ENCODE results near the gene CSPG4. TPM values are rescaled to one million over a fixed set of nuclear protein-coding genes. Genes with fewer than 3 reads are reported as not detected.

The CSPG4 gene
- total and polyA plus RNA-seq, 9 donors = 3.3 to 30.0 (median 5.2) TPM

- Histone ChIP-seq H3K36me3 (no peaks in the 10 kb centered on the region), H3K27ac (no peak overlapping the region), H3K9me3 (no peaks in the 10 kb centered on the region), H3K4me1 (ENCODE audit: insufficient read depth) (peaks cover 35% of the 10 kb centered on the region), H3K4me3 (no peak overlapping the region), H3K27me3 (no peaks in the 10 kb centered on the region)
- no peak for DNase-seq
- intact Hi-C loops (cut with DNase I) = no loop called here
- 75 to 78% (median 78%) methylated on average over 4 of the region's 4 CpGs for WGBS, 3 donors
- no peak for TF ChIP-seq EP300 (IDR thresholded peaks at IDR 0.05)
- TF ChIP-seq POLR2A (IDR thresholded peaks at IDR 0.05) = no peak
- no peak for TF ChIP-seq CTCF (IDR thresholded peaks at IDR 0.05)
Observed at GRCh38 chr15:75655931-75656330, 56.7 kb downstream of the CSPG4 start.

- Histone ChIP-seq H3K4me3 (no peak overlapping the region), H3K27me3 (no peaks in the 10 kb centered on the region), H3K36me3 (no peaks in the 10 kb centered on the region), H3K27ac (no peak overlapping the region), H3K4me1 (ENCODE audit: insufficient read depth) (peaks cover 43% of the 10 kb centered on the region), H3K9me3 (no peaks in the 10 kb centered on the region)
- WGBS, 3 donors = 54 to 82% (median 70%) methylated on average over 4 of the region's 4 CpGs
- no peak for TF ChIP-seq EP300 (IDR thresholded peaks at IDR 0.05)
- no peak for TF ChIP-seq POLR2A (IDR thresholded peaks at IDR 0.05)
- no peak for TF ChIP-seq CTCF (IDR thresholded peaks at IDR 0.05)
- DNase-seq = no peak
- intact Hi-C loops (cut with DNase I) = no loop called here
Observed at GRCh38 chr15:75654201-75654907, 58.3 kb downstream of the CSPG4 start.

GRCh38 chr15:75653347-75653913, 59.2 kb downstream of the CSPG4 start:
- TF ChIP-seq CTCF (IDR thresholded peaks at IDR 0.05) (no peak), POLR2A (IDR thresholded peaks at IDR 0.05) (no peak), EP300 (IDR thresholded peaks at IDR 0.05) (no peak)
- Histone ChIP-seq H3K4me1 (ENCODE audit: insufficient read depth) (peaks cover 48% of the 10 kb centered on the region), H3K27ac (no peak overlapping the region), H3K9me3 (no peaks in the 10 kb centered on the region), H3K4me3 (no peak overlapping the region), H3K36me3 (no peaks in the 10 kb centered on the region), H3K27me3 (no peaks in the 10 kb centered on the region)
- intact Hi-C loops (cut with DNase I) = no loop called here
- no peak for DNase-seq
- 65 to 77% (median 77%) methylated on average over 16 of the region's 16 CpGs for WGBS, 3 donors

GRCh38 chr15:75651810-75652543, 60.7 kb downstream of the CSPG4 start:
- Histone ChIP-seq H3K4me3 (peak overlapping the region; percentile 23), H3K4me1 (ENCODE audit: insufficient read depth) (peaks cover 48% of the 10 kb centered on the region), H3K27ac (peak overlapping the region; percentile 6 to 38), H3K27me3 (no peaks in the 10 kb centered on the region), H3K9me3 (no peaks in the 10 kb centered on the region), H3K36me3 (no peaks in the 10 kb centered on the region)
- TF ChIP-seq CTCF (IDR thresholded peaks at IDR 0.05) (no peak), POLR2A (IDR thresholded peaks at IDR 0.05) (no peak), EP300 (IDR thresholded peaks at IDR 0.05) (no peak)
- DNase-seq = no peak
- intact Hi-C loops (cut with DNase I) = no loop called here
- WGBS, 3 donors = 34 to 59% (median 58%) methylated on average over 2 of the region's 2 CpGs

Measured in ovary (tissue), 9 donors.